Mucosa of stomach (tissue), 1 donor: ENCODE measurements around the gene ASB15.

ENCODE experiments used
- H3K27me3 ChIP-seq: one replicate; pipeline ENCODE4 v1.7.0; 2013; ENCODE audit warnings: mild to moderate bottlenecking, low read length; ENCODE audit not compliant: control insufficient read depth, insufficient read depth
- H3K36me3 ChIP-seq: one replicate; pipeline ENCODE4 v1.7.0; 2013; ENCODE audit warnings: low read length; ENCODE audit not compliant: control insufficient read depth, insufficient read depth
- H3K4me1 ChIP-seq: one replicate; pipeline ENCODE4 v1.7.0; 2013; ENCODE audit warnings: mild to moderate bottlenecking, low read length; ENCODE audit not compliant: control insufficient read depth, insufficient read depth
- H3K4me3 ChIP-seq: one replicate; pipeline ENCODE4 v1.7.0; 2013; ENCODE audit warnings: low read length
- H3K9ac ChIP-seq: one replicate; pipeline ENCODE4 v1.7.0; 2013; ENCODE audit warnings: mild to moderate bottlenecking, low read length, moderate library complexity
- H3K9me3 ChIP-seq: one replicate; pipeline ENCODE4 v1.7.0; 2013; ENCODE audit warnings: mild to moderate bottlenecking, low read length, moderate library complexity; ENCODE audit not compliant: control insufficient read depth
- donor health status: Pancreatic carcinoma.

The ASB15 gene

GRCh38 chr7:123602648-123603047 is 1.0 kb downstream of the ASB15 start:
- H3K36me3 ChIP-seq = no peaks in the 10 kb centered on the region
- no peaks in the 10 kb centered on the region for H3K4me1 ChIP-seq
- H3K27me3 ChIP-seq = no peaks in the 10 kb centered on the region
- no peak overlapping the region for H3K9ac ChIP-seq
- H3K9me3 ChIP-seq = no peaks in the 10 kb centered on the region
- no peak overlapping the region for H3K4me3 ChIP-seq

GRCh38 chr7:123604739-123605138 is 3.1 kb downstream of the ASB15 start:
- H3K9ac ChIP-seq = no peak overlapping the region
- no peaks in the 10 kb centered on the region for H3K9me3 ChIP-seq
- no peaks in the 10 kb centered on the region for H3K27me3 ChIP-seq
- no peak overlapping the region for H3K4me3 ChIP-seq
- H3K36me3 ChIP-seq = no peaks in the 10 kb centered on the region
- H3K4me1 ChIP-seq = no peaks in the 10 kb centered on the region

- Histone ChIP-seq H3K36me3 (no peaks in the 10 kb centered on the region), H3K9ac (no peak overlapping the region), H3K27me3 (no peaks in the 10 kb centered on the region), H3K9me3 (no peaks in the 10 kb centered on the region), H3K4me3 (no peak overlapping the region), H3K4me1 (no peaks in the 10 kb centered on the region)
Measured at GRCh38 chr7:123607423-123607975, 5.9 kb downstream of the ASB15 start.

GRCh38 chr7:123608991-123609882 is 7.6 kb downstream of the ASB15 start:
- Histone ChIP-seq H3K36me3 (no peaks in the 10 kb centered on the region), H3K9me3 (no peaks in the 10 kb centered on the region), H3K27me3 (no peaks in the 10 kb centered on the region), H3K4me1 (no peaks in the 10 kb centered on the region), H3K4me3 (no peak overlapping the region), H3K9ac (no peak overlapping the region)

GRCh38 chr7:123609883-123610239 is 8.2 kb downstream of the ASB15 start:
- H3K4me3 ChIP-seq = no peak overlapping the region
- H3K4me1 ChIP-seq = no peaks in the 10 kb centered on the region
- no peaks in the 10 kb centered on the region for H3K36me3 ChIP-seq

GRCh38 chr7:123612024-123612423 is 10.4 kb downstream of the ASB15 start:
- Histone ChIP-seq H3K9me3 (no peaks in the 10 kb centered on the region), H3K9ac (no peak overlapping the region), H3K27me3 (no peaks in the 10 kb centered on the region), H3K4me3 (no peak overlapping the region), H3K4me1 (no peaks in the 10 kb centered on the region), H3K36me3 (no peaks in the 10 kb centered on the region)

More at GRCh38 chr7:123609883-123610239, 8.2 kb downstream of the ASB15 start:
- no peaks in the 10 kb centered on the region for H3K27me3 ChIP-seq
- H3K9me3 ChIP-seq = no peaks in the 10 kb centered on the region
- no peak overlapping the region for H3K9ac ChIP-seq

- Histone ChIP-seq H3K27me3 (no peaks in the 10 kb centered on the region), H3K36me3 (no peaks in the 10 kb centered on the region), H3K4me1 (no peaks in the 10 kb centered on the region), H3K9ac (no peak overlapping the region), H3K9me3 (no peaks in the 10 kb centered on the region), H3K4me3 (no peak overlapping the region)
Measured at GRCh38 chr7:123615344-123615743, 13.7 kb downstream of the ASB15 start.

GRCh38 chr7:123616223-123616622 is 14.6 kb downstream of the ASB15 start:
- Histone ChIP-seq H3K9me3 (no peaks in the 10 kb centered on the region), H3K4me3 (no peak overlapping the region), H3K36me3 (no peaks in the 10 kb centered on the region), H3K4me1 (no peaks in the 10 kb centered on the region), H3K27me3 (no peaks in the 10 kb centered on the region), H3K9ac (no peak overlapping the region)

GRCh38 chr7:123621707-123622106 is 20.1 kb downstream of the ASB15 start:
- H3K27me3 ChIP-seq = no peaks in the 10 kb centered on the region
- H3K9me3 ChIP-seq = no peaks in the 10 kb centered on the region
- H3K36me3 ChIP-seq = no peaks in the 10 kb centered on the region
- no peak overlapping the region for H3K4me3 ChIP-seq
- H3K4me1 ChIP-seq = no peaks in the 10 kb centered on the region
- no peak overlapping the region for H3K9ac ChIP-seq

GRCh38 chr7:123622660-123623386 is 21.2 kb downstream of the ASB15 start:
- H3K9me3 ChIP-seq = no peaks in the 10 kb centered on the region
- H3K4me3 ChIP-seq = no peak overlapping the region
- H3K27me3 ChIP-seq = no peaks in the 10 kb centered on the region
- H3K36me3 ChIP-seq = no peaks in the 10 kb centered on the region
- no peak overlapping the region for H3K9ac ChIP-seq
- no peaks in the 10 kb centered on the region for H3K4me1 ChIP-seq

- no peaks in the 10 kb centered on the region for H3K9me3 ChIP-seq
- H3K4me1 ChIP-seq = no peaks in the 10 kb centered on the region
- H3K27me3 ChIP-seq = no peaks in the 10 kb centered on the region
- H3K4me3 ChIP-seq = no peak overlapping the region
- no peak overlapping the region for H3K9ac ChIP-seq
- no peaks in the 10 kb centered on the region for H3K36me3 ChIP-seq
Measured at GRCh38 chr7:123624527-123625183, 23.0 kb downstream of the ASB15 start.

GRCh38 chr7:123625254-123625653 is 23.6 kb downstream of the ASB15 start:
- H3K4me1 ChIP-seq = no peaks in the 10 kb centered on the region
- H3K4me3 ChIP-seq = no peak overlapping the region
- H3K36me3 ChIP-seq = no peaks in the 10 kb centered on the region
- H3K27me3 ChIP-seq = no peaks in the 10 kb centered on the region
- H3K9ac ChIP-seq = no peak overlapping the region
- no peaks in the 10 kb centered on the region for H3K9me3 ChIP-seq
